DOHH2 (cell line): ENCODE results near the gene MBD3.

Source experiments
- CTCF ChIP-seq: fragments of 200-600 bp; sonication (generic); IDR thresholded peaks from one replicate; pipeline ENCODE4 v1.5.1; 2014; ENCODE audit warnings: antibody characterized with exemption, mild to moderate bottlenecking, low read depth, low read length; ENCODE audit not compliant: poor library complexity, severe bottlenecking
- EZH2phosphoT487 ChIP-seq: fragments of 200-600 bp; sonication (generic); IDR thresholded peaks from 2 replicates; pipeline ENCODE4 v1.6.1; 2017; ENCODE audit warnings: borderline replicate concordance, mild to moderate bottlenecking, antibody characterized with exemption, low read length, moderate library complexity, mixed read lengths

DNA sequence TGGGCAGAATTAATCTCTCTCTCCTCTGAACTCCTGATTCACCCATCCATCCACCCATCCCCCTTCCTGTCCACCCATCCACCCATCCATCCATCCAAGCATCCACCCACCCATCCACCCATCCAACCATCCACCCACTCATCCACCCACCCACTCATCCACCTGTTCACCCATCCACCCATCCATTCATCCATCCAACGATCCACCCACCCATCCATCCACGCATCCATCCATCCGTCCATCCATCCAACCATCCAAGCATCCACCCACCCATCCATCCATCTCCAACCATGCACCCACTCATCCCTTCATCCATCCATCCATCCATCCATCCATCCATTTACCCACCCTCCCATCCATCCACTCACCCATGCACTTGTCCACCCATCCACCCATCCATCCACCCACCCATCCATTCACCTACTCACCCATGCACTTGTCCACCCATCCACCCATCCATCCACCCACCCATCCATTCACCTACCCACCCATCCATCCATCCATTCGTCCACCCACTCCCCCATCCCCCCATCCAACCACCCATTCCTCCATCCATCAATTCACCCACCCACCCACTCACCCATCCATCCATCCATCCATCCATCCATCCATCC, 43.2 kb downstream of the MBD3 start:
- TF ChIP-seq CTCF, result no peak
- TF ChIP-seq EZH2phosphoT487, result no peak
